GM12801 (cell line): ENCODE measurements around the gene TMEM62.

ENCODE experiments used
- TF ChIP-seq, protein P1 (sequence below): IDR thresholded peaks from one replicate; pipeline ENCODE4 v1.5.1; 2011; ENCODE audit warnings: control low read depth; ENCODE audit not compliant: insufficient read length; ENCODE audit errors: extremely low read depth

TMEM62 gene

DNA sequence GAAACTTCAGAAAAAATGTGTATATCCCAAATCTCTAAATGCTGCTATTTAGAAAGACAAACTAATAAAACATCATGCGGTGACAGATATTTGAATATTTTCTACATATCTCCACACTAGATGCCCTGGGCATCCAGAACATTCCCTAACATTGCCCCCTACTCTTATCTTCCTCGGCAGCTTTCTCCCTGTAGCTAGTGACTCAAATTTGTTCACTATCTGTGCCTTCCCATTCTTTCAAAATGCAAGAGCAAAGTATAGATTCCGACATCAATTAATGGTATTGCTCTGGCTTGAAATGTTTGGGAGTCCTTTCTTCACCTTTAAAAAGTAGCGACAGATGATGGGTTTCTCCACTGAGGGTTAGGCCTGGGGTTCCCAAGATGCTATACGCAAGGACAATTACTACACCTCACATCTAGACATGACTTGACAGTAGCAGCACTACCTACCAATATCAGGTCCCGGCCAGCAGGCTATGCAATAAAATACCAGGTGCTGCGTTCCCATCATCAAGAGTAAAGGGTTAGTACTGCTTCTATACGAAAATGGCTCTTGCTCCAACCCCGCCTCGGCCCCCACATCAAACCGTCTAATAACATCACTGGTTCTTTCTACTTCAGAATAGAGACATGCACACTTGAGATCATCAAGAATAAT, 28.2 kb upstream of the TMEM62 start:
- TF ChIP-seq, protein P1, sequence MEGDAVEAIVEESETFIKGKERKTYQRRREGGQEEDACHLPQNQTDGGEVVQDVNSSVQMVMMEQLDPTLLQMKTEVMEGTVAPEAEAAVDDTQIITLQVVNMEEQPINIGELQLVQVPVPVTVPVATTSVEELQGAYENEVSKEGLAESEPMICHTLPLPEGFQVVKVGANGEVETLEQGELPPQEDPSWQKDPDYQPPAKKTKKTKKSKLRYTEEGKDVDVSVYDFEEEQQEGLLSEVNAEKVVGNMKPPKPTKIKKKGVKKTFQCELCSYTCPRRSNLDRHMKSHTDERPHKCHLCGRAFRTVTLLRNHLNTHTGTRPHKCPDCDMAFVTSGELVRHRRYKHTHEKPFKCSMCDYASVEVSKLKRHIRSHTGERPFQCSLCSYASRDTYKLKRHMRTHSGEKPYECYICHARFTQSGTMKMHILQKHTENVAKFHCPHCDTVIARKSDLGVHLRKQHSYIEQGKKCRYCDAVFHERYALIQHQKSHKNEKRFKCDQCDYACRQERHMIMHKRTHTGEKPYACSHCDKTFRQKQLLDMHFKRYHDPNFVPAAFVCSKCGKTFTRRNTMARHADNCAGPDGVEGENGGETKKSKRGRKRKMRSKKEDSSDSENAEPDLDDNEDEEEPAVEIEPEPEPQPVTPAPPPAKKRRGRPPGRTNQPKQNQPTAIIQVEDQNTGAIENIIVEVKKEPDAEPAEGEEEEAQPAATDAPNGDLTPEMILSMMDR: no peak

DNA sequence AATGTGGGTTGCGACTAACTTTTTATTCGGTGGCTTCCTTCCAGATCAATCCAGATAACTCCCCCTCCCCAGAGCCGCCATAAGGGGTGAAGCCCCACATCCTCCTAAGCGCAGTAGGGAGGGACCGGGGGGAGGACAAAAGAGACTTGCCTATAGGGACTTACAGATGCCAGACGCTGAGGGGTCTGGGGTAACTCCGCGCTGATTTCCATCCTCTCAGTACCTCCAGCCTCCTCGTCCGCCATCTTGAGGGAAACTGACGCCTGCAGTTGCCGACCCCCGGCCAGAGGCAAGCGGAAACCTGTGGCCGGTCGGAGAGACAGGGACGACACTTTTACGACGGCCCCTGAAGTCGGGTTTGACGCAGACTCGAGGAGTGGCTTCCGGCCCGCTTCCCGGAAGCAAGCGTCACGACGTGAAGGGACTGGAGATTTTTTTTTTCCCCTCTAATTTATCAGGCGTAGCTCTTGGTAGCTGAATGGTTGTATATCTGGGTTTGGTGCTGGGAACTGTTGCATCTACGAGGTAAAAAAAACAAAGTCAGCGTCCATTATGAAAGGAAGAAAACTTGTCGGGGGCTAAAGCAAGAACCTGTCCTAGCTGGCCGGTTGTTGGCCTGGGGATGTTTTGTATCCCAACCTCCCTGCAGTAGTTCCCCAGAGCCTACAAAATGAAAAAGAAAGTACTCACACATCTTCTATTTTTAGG, 27.5 kb upstream of the TMEM62 start, which contains the start of gene UBR1:
UBR1 (minus strand) TSS at position 261 of the 708 bp plus-strand sequence; CDS start at position 245, 16 bp downstream.
- TF ChIP-seq, protein P1: no peak

DNA sequence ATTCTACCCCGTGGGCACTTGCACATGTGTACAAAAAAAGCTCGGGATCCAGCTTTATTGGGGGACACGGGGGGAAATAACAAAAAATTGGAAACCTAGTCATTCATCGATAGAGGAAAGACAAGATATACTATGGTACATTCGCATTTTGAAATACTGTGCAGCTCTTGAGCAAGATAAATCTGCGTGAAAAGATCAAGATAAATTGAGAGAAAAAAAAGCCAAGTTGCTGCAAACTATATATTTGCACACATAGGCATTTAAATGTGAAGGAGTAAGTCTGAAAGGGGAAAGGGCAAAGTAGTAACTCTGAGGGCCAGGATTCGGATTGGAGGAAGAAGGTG, 26.9 kb upstream of the TMEM62 start:
- TF ChIP-seq, protein P1: no peak

DNA sequence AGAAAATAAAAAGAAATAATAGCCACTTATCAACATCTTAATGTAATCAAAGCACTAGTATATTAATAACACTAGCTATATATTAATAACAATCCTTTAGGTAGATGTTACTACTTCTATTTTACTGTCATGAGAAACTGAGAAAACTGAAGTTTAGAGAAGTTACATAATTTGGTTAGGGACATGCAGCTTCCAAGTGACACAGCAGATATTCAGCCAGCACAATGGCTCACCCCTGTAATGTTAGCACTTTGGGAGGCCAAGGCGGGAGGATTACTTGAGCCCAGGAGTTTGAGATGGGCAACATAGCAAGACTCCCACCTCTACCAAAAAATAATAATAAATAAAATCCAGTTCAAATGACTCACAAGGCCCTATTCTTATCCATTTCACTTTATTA, 25.6 kb upstream of the TMEM62 start:
- TF ChIP-seq, protein P1: no peak

DNA sequence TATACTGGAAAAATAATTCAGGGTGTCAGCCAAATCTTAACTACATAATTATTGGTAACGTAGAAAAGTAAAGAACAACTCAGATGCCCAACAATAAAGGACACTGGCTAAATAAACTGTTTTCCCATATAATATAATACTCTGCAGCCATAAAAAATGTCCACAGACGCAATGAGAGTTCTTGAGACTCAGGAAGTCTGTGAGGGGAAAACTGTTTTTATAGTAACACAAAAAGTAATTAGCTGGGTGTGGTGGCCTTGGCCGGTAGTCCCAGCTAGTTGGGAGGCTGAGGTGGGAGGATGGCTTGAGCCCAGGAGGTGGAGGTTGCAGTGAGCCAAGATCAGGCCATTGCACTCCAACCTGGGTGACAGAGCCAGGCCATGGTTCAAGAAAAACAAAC, 22.0 kb upstream of the TMEM62 start:
- TF ChIP-seq, protein P1: no peak

DNA sequence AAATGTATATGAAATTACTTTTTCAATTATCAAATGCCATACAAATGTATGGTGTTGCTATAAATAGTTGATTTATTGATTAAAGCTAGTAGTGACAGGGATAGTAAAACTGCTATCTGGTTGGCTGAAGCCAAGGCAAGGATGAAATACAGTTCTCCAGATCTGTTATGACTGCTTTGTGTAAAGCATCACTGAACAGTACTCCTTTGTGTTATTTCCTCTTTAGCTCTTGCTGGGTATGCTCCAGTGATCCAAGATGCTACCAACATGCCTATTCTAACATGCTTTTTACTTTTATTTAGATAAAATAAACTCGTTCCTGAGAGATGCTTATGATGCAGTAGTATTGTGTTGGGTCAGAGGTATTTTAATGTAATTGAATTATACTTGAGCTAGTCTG, 15.1 kb upstream of the TMEM62 start:
- TF ChIP-seq, protein P1: no peak

DNA sequence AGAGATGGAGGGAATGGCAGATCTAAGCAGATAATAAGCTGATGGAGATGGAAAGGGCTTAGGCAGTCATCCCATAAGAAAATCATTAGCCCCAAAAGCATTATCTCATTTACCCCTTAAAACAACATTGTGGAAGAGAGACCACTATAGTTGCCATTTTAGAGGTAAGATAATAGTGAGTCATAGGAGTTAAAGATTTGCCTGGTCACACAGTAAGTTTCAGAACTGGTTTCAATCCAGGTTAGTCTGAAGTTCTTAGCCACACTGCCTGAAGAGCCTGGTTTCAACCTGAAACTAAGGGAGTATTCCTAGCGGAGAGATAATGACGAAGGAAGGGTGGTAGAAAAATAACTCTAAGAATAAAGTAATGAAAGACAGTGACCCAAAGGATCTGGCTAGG, 14.6 kb upstream of the TMEM62 start:
- TF ChIP-seq, protein P1: no peak
